NCI-H510A treated with DMSO at 0.1 percent for 48 hours (cell line): ENCODE results near the gene CFAP45.
A peak's percentile ranks its signal among the peaks of the same experiment; 100 is the strongest.

Experiments used
- DNase-seq: peaks from one replicate; lab custom pipeline; 2025; lab: John Stamatoyannopoulos, UW

Gene CFAP45

GRCh38 chr1:159936273-159936904, 36.4 kb upstream of the CFAP45 start:
- DNase-seq, result peak; percentile 54

- no peak for DNase-seq
Observed at GRCh38 chr1:159935719-159936272, 35.8 kb upstream of the CFAP45 start.

GRCh38 chr1:159935305-159935704, 35.3 kb upstream of the CFAP45 start:
- DNase-seq, result no peak

- no peak for DNase-seq
Observed at GRCh38 chr1:159934136-159935039, 34.4 kb upstream of the CFAP45 start.

GRCh38 chr1:159933347-159933746, 33.4 kb upstream of the CFAP45 start:
- no peak for DNase-seq

- no peak for DNase-seq
Observed at GRCh38 chr1:159932296-159933285, 32.6 kb upstream of the CFAP45 start.

- DNase-seq, result no peak
Observed at GRCh38 chr1:159931795-159932173, 31.8 kb upstream of the CFAP45 start.

- DNase-seq, result no peak
Observed at GRCh38 chr1:159931101-159931794, 31.3 kb upstream of the CFAP45 start.

- DNase-seq, result no peak
Observed at GRCh38 chr1:159930634-159931033, 30.7 kb upstream of the CFAP45 start.

GRCh38 chr1:159930216-159930615, 30.3 kb upstream of the CFAP45 start:
- no peak for DNase-seq

- DNase-seq, result no peak
Observed at GRCh38 chr1:159929155-159930051, 29.4 kb upstream of the CFAP45 start.

- DNase-seq, result no peak
Observed at GRCh38 chr1:159928491-159929050, 28.6 kb upstream of the CFAP45 start.

- no peak for DNase-seq
Observed at GRCh38 chr1:159927849-159928431, 28.0 kb upstream of the CFAP45 start.

- no peak for DNase-seq
Observed at GRCh38 chr1:159927211-159927848, 27.4 kb upstream of the CFAP45 start.

- no peak for DNase-seq
Observed at GRCh38 chr1:159925719-159926078, 25.7 kb upstream of the CFAP45 start.

- DNase-seq, result peak; percentile 79
Observed at GRCh38 chr1:159924791-159925718, 25.1 kb upstream of the CFAP45 start, which contains the start of gene TAGLN2. TAGLN2 (minus strand) TSS chr1:159925507; CDS start chr1:159920509, 4,998 bp downstream.

GRCh38 chr1:159924025-159924790, 24.2 kb upstream of the CFAP45 start:
- no peak for DNase-seq
